HCEC 1CT (cell line): Measurements from ENCODE around the gene NUAK1.

Experiments used
- DNase-seq: peaks from one replicate; pipeline ENCODE4 v3.0.0-alpha.2; 2017

NUAK1 gene

DNA sequence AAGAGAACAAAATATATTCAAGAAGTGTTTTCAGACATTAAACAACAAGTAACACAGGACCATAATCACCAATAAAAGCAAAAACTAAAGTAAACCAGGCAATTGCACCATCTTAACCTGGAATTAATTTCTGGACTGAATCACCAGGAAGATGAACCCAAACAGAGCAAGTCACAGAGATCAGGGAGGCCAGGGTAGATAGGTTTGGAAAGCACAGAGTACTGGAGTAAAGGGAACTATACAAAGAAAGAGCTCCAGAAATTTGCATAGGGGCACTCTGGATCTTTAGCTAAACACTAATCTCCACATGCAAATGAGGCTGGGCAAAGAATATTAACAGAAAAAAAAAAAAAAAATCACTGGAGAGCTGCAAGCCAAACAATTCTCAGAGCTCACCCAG is 84.7 kb downstream of the NUAK1 start:
- no peak for DNase-seq

DNA sequence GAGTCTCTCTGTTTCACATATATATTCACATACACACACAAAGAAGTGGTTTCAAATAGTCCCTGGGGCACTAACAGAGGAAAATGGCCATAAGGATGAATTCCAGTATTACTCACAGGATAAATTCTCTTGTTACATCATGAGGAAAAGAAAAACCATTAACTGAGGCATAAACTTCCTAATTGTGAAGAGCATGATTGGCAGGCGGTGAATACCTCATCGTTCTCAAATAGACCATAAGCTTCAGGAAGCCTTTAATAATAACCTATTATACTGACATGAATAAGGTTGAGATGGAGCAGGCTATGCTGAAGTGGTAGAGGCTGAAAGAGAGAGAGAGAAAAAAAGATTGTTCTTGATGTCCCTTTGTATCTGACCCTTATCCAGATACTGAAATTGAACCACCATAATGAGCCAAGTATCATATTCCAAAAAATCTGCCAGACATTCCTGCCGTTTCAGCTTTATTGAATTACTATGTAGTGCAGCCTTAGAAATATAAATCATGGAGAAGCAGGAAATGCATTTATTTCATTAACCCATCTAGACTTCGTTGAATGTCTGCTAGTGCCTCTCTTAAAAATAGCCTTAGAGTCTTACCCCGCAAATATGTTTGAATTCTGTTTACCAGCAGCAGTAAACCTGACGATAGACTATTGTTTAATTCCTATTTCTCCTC is 86.8 kb downstream of the NUAK1 start:
- DNase-seq: no peak

DNA sequence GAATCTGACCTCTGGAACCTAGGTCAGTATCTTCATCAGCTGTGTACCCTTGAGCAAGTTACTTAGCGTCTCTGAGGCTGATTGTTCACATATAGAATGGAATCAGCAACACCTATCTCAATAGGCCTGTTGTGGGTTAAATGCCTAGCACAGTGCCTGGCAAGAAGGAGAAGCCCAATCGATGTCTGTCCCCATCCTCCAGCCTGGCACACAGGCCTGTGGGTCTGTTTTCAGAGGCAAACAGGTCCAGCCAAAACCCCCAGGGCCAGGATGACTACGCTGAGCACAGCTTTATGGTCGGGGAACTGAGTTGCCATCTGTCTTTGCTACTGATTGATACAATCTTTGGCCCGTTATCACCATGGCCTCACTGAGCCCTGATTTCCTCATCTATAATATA is 89.2 kb downstream of the NUAK1 start:
- no peak for DNase-seq

DNA sequence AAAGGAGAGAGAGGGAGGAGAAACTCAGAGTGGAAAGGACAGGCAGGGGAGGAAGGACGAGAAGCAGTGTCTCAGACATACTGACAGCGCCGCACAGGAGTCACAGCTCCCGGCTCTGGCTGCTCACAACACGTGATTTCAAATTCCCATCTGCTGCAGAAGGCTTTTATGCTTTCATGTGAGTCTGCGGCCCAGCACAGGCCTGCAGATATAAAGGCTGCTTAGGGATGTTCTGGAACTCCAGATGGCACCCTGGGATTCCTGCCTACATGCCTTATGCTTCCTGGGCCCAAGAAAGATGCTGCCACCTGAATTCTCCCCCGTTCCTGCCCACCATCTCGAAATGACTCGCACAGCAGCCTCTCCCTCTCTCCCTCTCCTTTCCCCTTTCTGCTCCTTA is 89.6 kb downstream of the NUAK1 start:
- DNase-seq: no peak

DNA sequence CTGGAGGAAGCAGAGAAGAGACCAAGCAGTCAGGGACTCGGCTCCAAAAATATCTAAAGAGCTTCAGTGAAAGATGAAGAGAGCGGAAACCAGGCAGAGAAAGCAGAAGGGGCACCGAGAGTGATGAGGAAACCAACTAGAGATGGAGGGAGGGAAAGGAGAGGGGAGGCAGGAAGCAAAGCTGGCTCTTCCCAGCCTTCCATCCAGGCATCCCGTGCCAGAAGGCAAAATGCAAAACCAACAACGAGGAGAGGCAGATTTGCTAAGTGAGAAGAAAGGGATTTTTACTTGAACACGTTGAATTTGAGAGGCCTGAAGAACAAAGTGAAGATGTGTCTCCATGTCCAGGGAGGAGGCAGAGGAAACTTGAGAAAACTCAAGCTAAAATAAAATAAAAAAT is 90.1 kb downstream of the NUAK1 start:
- DNase-seq: no peak

DNA sequence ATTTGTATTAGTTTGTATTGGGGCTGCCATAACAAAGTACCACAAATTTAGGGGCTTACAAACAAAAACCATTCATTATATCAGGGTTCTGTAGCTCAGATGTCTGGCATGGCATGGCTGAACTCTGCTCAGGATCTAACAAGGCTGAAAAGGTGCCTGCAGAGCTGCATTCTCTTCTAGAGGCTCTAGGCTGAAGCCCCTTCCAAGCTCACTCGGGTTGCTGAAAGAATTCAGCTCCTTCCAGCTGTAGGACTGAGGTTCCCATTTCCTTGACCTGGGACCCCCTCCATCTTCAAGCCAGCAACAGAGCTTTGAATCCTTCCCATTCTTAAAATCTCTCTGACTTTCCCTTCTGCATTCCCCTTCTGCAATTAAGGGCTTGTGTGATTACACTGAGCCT is 90.7 kb downstream of the NUAK1 start:
- no peak for DNase-seq

DNA sequence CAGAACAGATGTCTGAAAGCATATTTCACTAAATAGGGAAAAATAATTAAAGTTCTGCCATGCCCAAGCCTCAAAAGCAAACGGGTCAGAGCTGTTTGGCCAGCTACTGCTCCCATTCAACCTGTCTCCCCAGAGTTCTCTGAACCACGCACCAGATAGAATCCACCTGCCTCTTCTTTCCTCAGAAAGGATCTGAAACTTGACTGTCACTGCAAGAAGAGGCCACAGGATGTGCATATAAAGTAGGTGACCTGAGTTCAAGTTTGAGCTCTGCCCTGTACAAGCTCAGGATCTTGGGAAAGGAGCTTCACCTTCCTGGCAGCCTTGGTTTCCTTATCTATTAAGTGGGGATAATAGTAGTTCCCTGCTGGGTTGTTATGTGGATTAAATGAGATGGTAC is 91.8 kb downstream of the NUAK1 start:
- no peak for DNase-seq

DNA sequence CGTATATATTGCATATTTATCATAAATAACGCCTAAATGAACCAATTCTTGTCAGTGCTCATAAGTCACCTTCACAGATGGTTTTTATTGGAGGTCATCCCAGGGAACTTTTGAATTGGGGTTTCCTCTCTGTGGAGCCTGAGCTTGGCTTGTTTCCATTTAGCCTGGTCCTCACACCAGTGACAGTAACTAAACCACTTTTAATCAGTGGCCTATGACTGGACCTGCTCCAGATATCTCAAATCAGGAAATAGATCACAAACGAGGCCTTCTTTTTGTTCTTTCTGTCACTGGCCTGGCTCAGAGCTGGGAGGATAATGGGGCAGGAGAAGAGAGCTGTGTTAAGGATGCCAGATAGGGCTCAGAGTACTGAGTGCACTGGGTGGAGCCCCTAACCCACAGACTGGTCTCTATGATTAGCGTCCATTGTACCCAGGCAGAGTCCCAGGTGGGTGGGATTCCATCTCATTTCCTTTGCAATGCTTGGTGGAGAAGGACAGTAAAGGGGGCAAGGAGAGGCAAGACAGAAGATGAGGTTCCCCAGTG is 92.4 kb downstream of the NUAK1 start:
- DNase-seq: no peak

DNA sequence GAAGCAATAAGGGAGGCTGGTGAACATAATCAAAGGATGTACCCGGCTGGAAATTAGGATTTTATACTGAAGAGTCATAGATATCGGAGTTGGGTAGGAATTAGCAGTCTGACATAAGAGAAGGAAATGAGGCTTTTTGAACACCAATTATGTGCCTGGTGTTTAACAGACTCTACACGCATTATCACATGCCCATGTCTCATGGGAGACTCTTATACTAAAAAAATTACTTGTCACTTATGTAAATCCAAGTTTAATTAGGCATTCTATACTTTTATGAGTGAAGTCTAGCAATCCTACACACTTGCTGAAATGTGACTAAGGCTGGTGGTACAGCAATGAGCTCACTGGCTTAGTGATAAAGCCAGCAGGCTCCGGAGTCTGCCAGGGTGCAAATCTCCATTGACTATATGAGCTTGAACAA is 93.5 kb downstream of the NUAK1 start:
- no peak for DNase-seq

DNA sequence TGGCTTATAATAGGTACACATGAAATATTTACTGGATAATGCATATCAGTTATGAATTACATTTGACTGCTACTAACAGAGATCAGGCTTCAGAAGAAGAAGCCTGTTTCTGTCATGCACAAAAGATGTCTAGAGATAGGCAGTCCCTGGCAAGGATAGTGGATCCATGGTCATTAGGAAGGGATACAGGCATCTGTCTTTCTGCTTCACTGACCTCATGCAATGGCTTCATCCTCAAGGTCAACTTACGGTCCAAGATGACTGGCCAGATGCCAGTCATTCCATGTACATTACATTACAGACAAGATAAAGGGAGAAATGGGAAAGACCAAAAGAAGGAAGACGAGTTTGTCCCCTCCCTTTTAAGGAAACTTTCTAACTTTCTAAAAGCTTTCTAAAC is 94.0 kb downstream of the NUAK1 start:
- DNase-seq: no peak

DNA sequence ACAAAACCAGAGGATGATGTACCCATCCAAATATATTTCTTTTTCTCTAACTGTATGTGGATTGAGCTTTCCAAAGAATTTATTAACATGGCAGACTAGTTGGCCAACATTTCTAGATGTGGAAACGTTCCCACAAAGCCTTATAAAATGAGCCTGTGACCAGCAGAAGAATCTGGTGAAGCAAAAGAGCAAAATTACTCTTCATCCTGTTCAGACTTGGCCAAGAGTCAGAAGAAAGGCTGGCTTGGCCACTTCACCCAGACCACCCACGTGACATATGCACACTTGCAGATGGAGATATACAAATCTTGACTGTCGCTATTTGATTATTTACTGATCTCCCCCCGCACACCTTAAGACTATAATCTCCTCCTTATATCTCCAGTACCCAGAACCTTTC is 96.7 kb downstream of the NUAK1 start:
- no peak for DNase-seq

DNA sequence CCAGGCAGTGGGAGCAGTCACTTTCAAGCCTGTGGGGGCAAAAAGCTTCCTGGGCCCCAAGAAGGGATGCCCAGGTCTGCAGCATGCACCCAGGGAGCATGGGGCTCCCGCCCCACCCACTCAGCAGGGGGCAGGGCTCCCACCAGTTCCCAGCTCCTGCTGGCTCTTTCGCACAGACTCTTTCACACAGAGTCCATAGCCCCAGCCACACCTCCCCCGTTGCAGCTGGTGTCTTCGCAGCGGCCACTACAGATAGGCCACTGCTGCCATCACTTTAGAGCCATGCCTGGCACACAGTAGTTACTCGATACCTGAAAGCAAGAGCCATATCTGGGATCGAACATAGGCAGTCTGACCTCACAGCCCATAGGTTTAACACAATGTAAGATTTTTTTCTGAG is 98.2 kb downstream of the NUAK1 start:
- DNase-seq: no peak

DNA sequence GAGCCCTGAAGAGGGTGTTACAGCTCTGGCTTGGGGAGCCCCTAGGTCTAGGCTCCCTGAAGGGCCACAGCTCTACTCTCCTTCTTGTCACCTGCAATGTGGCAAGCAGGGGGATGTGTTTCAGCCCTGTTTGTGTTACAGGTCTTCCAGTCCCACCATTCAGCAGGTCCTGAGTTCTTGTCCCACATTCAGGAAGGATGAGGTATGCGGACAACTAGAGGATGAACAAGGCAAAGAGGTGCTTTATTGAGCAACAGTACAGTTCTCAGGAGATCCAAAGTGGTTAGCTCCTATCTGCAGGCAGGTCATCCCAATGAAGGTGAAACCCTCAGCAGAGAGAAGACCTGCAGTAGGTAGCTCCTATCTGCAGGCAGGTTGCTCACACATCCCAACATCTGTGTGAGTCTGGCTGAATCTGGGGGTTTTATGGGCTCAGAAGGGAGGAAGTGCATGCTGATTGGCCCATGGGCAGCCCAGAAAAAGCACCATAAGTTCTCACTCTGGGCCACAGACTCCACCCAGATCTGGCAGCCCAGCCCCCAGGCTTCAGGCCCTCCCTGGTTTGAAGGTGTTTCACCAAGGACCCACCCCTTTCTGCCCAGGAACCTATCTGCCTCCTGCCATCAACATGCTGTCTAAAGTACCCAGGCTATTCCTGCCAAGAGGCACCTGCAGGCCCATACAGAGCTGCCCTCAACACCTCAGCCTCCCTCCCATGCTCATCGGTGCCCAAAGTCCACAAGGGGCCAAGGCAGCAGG is 98.9 kb downstream of the NUAK1 start:
- no peak for DNase-seq

DNA sequence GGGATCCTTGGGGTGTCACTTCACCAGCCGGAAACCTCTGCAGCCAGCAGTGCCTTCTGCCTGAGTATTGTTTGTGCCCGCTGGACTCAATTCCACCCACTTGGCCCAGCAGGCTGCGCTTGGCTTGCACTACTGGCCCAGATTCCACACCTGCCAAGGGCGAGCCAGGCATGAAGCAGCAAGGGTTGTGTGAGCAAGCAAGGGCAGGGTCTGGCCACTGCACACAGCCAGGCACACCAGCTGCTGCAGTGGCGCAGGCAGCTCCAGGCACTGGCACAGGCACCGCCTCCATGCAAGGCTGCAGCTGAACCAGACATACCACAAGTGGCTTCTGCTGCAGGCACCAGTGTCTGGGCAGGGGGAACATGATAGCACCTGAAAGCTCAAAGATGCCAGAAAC is 99.5 kb downstream of the NUAK1 start:
- no peak for DNase-seq

DNA sequence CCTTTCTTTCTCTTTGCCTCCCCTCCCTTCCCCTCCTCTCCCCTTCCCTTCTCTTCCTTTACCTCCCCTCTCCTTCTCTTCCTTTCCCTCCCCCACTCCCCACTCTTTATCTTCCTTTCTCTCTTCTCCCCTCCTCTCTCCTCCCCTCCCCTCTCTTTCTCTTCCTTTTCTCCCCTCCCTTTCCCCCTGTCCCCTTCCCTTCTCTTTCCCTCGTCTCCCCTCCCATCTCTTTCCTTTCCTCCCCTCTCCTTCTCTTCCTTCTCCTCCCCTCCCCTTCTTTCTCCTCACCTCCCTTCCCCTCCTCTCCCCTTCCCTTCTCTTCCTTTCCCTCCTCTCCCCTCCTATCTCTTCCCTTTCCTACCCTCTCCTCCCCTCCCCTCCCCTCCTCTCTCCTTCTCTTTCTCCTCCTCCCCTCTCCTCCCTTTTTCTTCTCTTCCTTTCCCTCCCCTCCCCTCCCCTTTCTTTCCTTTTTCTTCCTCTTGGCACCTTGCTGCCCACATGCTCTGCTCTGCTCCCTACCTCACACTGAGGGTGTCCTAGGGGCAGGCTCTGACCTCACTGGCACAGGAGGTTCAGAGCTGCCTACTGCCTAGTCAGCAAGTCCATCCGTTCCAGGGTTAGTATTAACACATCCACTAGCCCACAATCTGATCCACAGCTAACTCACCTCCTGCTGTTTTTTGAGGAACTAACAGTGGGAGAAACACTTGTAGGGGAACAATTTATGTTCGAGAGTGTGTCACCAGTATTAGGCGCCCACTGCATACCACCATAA is 101.0 kb downstream of the NUAK1 start:
- no peak for DNase-seq

DNA sequence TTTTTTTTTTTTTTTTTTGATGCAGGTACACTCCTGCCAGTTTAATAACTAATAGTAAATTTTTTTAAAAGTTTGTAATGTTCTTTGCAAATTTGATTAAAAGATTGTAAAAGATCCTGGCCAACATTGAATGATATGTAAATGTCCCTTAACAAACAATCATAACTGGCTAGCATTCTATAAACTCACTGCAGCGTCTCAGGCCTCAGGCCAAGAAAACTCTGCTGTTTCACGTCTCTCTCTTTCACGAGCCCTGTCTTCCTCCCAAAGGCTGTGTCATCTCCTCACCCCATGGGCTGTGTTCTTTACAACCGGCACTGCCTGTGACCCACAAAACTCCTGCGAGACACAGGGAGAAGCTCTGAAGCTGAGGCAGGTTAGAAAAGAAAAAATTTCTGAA is 103.3 kb downstream of the NUAK1 start:
- no peak for DNase-seq

DNA sequence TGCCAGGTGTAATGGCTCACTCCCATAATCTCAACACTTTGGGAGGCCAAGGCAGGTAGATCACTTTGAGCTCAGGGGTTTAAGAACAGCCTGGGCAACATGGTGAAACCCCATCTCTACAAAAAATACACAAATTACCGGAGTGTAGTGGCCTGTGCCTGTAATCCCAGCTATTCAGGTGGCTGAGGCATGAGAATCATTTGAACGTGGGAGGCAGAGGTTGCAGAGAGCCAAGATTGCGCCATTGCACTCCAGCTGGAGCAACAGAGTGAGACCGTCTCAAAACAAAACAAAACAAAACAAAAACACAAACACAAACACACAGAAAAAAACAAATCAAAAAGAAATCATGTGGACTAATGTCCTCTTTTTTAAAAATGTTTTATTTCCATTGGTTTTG is 104.4 kb downstream of the NUAK1 start:
- DNase-seq: no peak

DNA sequence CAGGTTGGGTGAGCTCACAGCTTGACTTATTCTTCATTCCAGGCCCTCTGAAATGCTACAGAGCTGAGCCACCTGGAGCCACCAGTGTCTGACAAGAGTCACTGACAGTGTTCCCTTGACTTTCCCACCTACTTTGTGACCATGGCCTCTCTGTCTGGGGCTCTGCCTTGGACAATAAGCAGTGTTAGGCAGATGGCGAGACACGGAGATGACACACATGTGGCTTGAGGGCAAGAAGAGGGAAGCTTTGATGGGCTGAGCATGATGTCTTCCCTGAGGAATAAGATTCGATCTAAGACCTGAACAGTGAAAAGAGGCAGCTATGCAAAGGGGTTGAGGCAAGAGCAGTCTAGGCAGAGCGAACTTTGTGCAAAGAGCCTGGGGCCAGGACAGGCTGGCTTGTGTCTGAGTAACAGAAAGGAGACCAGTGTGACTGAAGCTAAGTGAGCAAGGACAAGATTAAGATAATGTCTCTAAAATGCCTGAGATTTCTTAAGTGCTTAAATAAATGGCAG is 105.5 kb downstream of the NUAK1 start:
- DNase-seq: no peak

DNA sequence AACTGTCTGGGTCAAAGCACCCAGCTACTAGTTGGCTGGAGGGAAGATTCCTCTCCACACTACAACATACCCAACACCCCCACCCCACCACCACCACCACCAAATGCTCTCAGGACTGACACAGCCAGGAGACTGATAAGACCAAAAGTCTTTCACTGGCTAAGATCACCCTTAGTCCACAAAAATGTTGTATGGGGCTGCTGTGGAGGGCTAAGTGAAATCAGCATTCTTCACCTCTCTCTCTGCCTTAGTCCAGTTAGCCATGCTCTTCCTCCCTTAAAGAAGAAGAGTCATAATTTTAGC is 106.2 kb downstream of the NUAK1 start:
- no peak for DNase-seq

DNA sequence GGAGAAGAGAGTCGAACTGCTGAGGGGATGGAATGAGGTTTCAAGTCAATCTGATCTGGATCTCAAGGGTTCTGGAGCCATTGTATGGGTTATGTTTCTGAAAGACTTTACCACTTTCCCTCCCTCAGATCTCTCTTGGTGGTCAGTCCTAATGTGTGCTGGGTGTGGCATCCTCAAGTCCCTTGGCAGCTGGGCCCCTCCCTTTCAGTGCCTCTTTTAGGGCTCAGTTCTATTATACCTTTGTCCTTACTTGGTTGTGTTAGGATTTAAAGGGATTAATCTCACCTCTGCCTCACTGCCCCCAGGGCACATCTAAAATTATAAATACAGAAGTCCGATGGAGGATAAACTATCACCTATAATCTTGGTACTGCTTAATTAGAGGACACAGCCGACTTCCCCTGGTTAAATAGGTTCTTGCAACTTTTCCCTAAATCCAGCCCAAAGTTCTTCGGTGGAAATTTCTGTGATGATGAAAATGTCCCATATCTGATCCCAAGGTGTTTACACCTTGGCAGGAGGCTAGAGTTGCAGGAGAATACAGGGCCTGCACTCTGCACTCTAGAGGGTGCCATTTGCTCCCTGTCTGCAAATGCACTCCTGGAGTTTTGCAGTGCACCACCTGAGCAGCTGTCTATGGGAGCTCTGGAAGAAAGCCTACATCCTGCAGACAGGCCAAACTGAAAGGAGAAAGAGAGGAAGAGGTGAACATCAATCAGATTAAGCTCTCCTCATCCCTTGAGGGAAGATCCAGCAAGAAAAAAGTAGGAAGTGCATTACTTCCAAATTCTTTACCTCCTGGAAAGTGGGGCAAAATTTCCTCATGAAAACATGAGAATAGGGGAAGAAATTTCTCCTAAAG is 106.8 kb downstream of the NUAK1 start:
- no peak for DNase-seq

DNA sequence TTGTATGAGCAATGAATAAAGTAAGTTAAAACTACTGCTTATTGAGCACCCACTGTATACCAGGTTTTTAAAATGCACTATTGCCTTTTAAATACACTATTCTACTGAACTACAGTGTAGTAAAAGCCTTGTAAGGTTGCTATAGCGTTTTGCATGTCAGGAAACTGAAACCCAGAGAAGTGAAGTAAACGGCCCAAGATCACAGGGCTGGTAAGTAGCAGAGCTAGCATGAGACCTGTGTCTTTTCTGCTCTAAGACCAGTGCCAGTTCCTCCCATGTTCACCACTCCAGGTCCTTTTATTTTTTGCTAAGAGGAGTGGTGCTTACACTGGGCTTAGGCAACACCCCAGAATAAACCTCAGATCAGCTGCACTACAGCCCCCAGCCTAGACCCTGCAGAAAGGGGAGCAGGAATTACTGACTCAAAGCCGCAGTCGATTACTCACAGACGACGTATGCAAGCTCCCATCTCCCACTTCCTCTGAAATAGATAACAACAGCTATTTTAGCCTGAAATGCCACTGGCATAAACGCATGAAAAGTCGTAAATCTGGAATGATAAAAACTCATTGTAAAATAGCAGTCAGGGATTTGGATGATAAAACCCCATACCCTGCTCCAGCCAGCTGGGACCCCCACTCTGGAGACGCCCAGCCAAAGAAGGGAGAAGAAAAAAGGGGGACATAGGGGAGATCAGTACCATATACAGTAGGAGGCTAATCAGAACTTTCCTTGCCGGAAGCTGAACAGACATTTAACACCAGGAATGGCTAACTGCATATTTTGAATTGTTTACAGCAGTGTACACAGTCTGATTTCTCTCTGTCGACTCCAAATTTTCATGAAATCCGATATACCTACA is 108.3 kb downstream of the NUAK1 start:
- peak; percentile 76 for DNase-seq

DNA sequence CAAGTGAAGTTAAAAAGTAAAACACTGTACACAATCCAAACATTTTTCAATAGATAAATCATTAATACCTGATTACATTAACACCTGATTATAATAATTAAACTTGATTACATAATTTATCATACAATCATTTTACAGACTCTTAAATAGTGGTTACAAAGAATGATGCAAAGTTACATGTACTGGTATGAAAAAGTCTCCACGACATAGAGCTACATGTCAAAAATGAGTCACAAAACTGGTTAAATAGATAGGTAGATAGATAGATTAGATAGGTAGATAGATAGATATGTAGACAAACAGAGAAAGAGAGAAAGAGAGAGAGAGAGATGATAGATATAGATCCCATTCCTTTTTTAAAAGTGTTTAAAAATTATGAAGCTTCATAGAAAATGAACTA is 109.2 kb downstream of the NUAK1 start:
- DNase-seq: no peak
